HFF-Myc (cell line): ENCODE results near the gene FIGN.

Experiments used
- DNase-seq: peaks from one replicate; pipeline ENCODE4 v3.0.0-alpha.2; 2011; ENCODE audit warnings: low read depth; ENCODE audit errors: extremely low read depth
- H3K4me3 ChIP-seq: replicated peaks from 2 replicates; pipeline ENCODE4 v1.5.1; 2011; ENCODE audit warnings: low read depth, mild to moderate bottlenecking, control low read depth, low read length
- TF ChIP-seq, protein P1 (sequence below): IDR thresholded peaks from 2 replicates; pipeline ENCODE4 v1.5.1; 2012; ENCODE audit warnings: mild to moderate bottlenecking, low read depth, low read length, control low read depth; ENCODE audit errors: missing control alignments

The FIGN gene

GRCh38 chr2:163701399-163702195, 34.2 kb downstream of the FIGN start:
- H3K4me3 ChIP-seq = no peak overlapping the region
- DNase-seq = no peak
- TF ChIP-seq, protein P1, sequence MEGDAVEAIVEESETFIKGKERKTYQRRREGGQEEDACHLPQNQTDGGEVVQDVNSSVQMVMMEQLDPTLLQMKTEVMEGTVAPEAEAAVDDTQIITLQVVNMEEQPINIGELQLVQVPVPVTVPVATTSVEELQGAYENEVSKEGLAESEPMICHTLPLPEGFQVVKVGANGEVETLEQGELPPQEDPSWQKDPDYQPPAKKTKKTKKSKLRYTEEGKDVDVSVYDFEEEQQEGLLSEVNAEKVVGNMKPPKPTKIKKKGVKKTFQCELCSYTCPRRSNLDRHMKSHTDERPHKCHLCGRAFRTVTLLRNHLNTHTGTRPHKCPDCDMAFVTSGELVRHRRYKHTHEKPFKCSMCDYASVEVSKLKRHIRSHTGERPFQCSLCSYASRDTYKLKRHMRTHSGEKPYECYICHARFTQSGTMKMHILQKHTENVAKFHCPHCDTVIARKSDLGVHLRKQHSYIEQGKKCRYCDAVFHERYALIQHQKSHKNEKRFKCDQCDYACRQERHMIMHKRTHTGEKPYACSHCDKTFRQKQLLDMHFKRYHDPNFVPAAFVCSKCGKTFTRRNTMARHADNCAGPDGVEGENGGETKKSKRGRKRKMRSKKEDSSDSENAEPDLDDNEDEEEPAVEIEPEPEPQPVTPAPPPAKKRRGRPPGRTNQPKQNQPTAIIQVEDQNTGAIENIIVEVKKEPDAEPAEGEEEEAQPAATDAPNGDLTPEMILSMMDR = no peak

DNA sequence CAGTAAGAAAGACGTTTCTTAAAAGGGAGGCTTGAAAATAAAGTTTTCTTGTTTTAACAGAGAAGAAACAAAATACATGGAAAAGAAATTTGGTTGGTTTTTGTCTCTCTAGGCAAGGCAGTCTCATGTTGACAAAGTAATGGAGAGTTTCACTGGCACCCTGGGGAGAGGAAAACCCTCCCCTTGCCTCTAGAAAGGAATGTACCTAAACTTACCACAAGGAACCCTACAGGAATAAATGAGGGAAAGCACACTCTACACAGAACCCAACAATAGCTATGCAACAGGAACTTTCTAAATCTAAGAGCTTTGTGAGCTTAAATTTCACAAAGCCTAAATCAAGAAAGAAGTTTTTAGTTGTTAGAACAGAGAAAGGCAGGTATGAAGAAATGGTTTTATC, 37.0 kb downstream of the FIGN start:
- no peak for DNase-seq
- TF ChIP-seq, protein P1 = no peak
- no peak overlapping the region for H3K4me3 ChIP-seq

- TF ChIP-seq, protein P1 = no peak
- DNase-seq = no peak
- no peak overlapping the region for H3K4me3 ChIP-seq
Measured at GRCh38 chr2:163697846-163698637, 37.8 kb downstream of the FIGN start.

GRCh38 chr2:163697429-163697828, 38.4 kb downstream of the FIGN start:
- H3K4me3 ChIP-seq = no peak overlapping the region
- TF ChIP-seq, protein P1 = no peak
- no peak for DNase-seq

DNA sequence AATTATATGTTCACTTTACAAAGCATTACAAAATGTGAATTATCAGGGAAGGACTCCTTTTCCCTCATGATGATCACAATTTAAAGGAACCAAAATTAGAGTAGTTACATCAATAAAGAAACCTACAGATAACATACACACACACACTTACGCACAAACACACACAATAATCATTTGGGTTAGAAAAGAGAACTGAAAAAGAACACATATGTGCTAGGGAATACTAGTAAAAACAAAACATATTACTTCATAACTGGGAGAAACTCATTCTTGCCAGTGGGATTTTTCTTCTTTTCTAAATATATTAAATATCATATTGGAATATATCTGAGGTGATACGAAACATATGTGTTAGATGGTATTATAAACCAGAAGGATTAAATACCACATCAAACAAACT, 42.3 kb downstream of the FIGN start:
- DNase-seq = no peak
- TF ChIP-seq, protein P1 = no peak
- H3K4me3 ChIP-seq = no peak overlapping the region

- TF ChIP-seq, protein P1 = no peak
- no peak overlapping the region for H3K4me3 ChIP-seq
- no peak for DNase-seq
Measured at GRCh38 chr2:163692611-163693482, 43.0 kb downstream of the FIGN start.
